H9 (cell line): Measurements from ENCODE around the gene GBE1. TPM values are rescaled to one million over a fixed set of nuclear protein-coding genes. Genes with fewer than 3 reads are reported as not detected.

ENCODE experiments used
- DNase-seq: peaks from one replicate; pipeline ENCODE4 v3.0.0-alpha.2; 2017
- H2AFZ ChIP-seq: one replicate; pipeline ENCODE4 v1.6.1; 2013; ENCODE audit warnings: mild to moderate bottlenecking, low read length, control low read depth, moderate library complexity
- H2AK5ac ChIP-seq: 2 replicates; pipeline ENCODE4 v1.6.1; 2013; ENCODE audit warnings: low read length, control low read depth, mixed read lengths; ENCODE audit not compliant: insufficient read length
- H2BK120ac ChIP-seq: one replicate; pipeline ENCODE4 v1.6.1; 2013; ENCODE audit warnings: low read depth, mild to moderate bottlenecking, low read length, control low read depth, inconsistent platforms; ENCODE audit not compliant: poor library complexity, severe bottlenecking
- H2BK12ac ChIP-seq: 2 replicates; pipeline ENCODE4 v1.6.1; 2013; ENCODE audit warnings: low read length, control low read depth, mixed read lengths, low read depth; ENCODE audit not compliant: insufficient read length
- H2BK15ac ChIP-seq: 2 replicates; pipeline ENCODE4 v1.6.1; 2013; ENCODE audit warnings: low read depth, low read length, control low read depth
- H2BK20ac ChIP-seq: one replicate; pipeline ENCODE4 v1.6.1; 2013; ENCODE audit warnings: low read depth, mild to moderate bottlenecking, low read length, control low read depth, inconsistent platforms; ENCODE audit not compliant: poor library complexity, severe bottlenecking
- H2BK5ac ChIP-seq: 2 replicates; pipeline ENCODE4 v1.6.1; 2013; ENCODE audit warnings: low read length, control low read depth, mixed read lengths; ENCODE audit not compliant: insufficient read length
- H3K14ac ChIP-seq: 2 replicates; pipeline ENCODE4 v1.6.1; 2013; ENCODE audit warnings: low read length, control low read depth; ENCODE audit not compliant: insufficient read depth
- H3K18ac ChIP-seq: 2 replicates; pipeline ENCODE4 v1.6.1; 2013; ENCODE audit warnings: low read depth, mild to moderate bottlenecking, mixed read lengths, low read length, control low read depth; ENCODE audit not compliant: insufficient read length
- H3K23ac ChIP-seq: 2 replicates; pipeline ENCODE4 v1.6.1; 2013; ENCODE audit warnings: low read length, control low read depth, mixed read lengths, low read depth; ENCODE audit not compliant: insufficient read length
- H3K23me2 ChIP-seq: 2 replicates; pipeline ENCODE4 v1.6.1; 2013; ENCODE audit warnings: low read depth, mild to moderate bottlenecking, mixed read lengths, low read length, control low read depth; ENCODE audit not compliant: insufficient read length, poor library complexity, severe bottlenecking
- H3K27ac ChIP-seq: 2 replicates; pipeline ENCODE4 v1.5.1; 2013; ENCODE audit warnings: low read length, control low read depth, mixed read lengths, low read depth; ENCODE audit not compliant: insufficient read length
- H3K27me3 ChIP-seq: 2 replicates; pipeline ENCODE4 v1.6.1; 2013; ENCODE audit warnings: low read length, control low read depth, inconsistent platforms; ENCODE audit not compliant: insufficient read depth
- H3K4ac ChIP-seq: 2 replicates; pipeline ENCODE4 v1.6.1; 2013; ENCODE audit warnings: low read depth, mild to moderate bottlenecking, control low read depth, inconsistent platforms, low read length, moderate library complexity
- H3K4me1 ChIP-seq: 2 replicates; pipeline ENCODE4 v1.6.1; 2013; ENCODE audit warnings: low read length, control low read depth, inconsistent platforms; ENCODE audit not compliant: insufficient read depth
- H3K4me2 ChIP-seq: 2 replicates; pipeline ENCODE4 v1.6.1; 2013; ENCODE audit warnings: low read length, control low read depth, mixed read lengths; ENCODE audit not compliant: insufficient read length, insufficient read depth
- H3K56ac ChIP-seq: 2 replicates; pipeline ENCODE4 v1.6.1; 2013; ENCODE audit warnings: low read depth, mild to moderate bottlenecking, mixed read lengths, low read length, control low read depth; ENCODE audit not compliant: insufficient read length
- H3K79me1 ChIP-seq: 2 replicates; pipeline ENCODE4 v1.6.1; 2013; ENCODE audit warnings: low read depth, mild to moderate bottlenecking, moderate library complexity, low read length, control low read depth, inconsistent platforms; ENCODE audit not compliant: insufficient read depth, poor library complexity, severe bottlenecking
- H3K79me2 ChIP-seq: 2 replicates; pipeline ENCODE4 v1.6.1; 2013; ENCODE audit warnings: low read length, control low read depth, inconsistent platforms; ENCODE audit not compliant: insufficient read depth
- H3K9ac ChIP-seq: 2 replicates; pipeline ENCODE4 v1.6.1; 2013; ENCODE audit warnings: low read length, control low read depth, mixed read lengths; ENCODE audit not compliant: insufficient read length; ENCODE audit errors: extremely low read depth
- H3K9me3 ChIP-seq: one replicate; pipeline ENCODE4 v1.6.1; 2013; ENCODE audit warnings: low read depth, low read length, inconsistent platforms; ENCODE audit not compliant: control insufficient read depth
- H3T11ph ChIP-seq: one replicate; pipeline ENCODE4 v1.6.1; 2013; ENCODE audit warnings: mild to moderate bottlenecking, low read length, control low read depth, inconsistent platforms
- H4K20me1 ChIP-seq: one replicate; pipeline ENCODE4 v1.6.1; 2013; ENCODE audit not compliant: control insufficient read depth, insufficient read length, insufficient read depth
- H4K5ac ChIP-seq: 2 replicates; pipeline ENCODE4 v1.6.1; 2013; ENCODE audit warnings: low read depth, mild to moderate bottlenecking, mixed read lengths, low read length, control low read depth; ENCODE audit not compliant: insufficient read length
- H4K8ac ChIP-seq: replicated peaks from 2 replicates; pipeline ENCODE4 v1.6.1; 2013; ENCODE audit warnings: low read length, control low read depth, mixed read lengths, low read depth; ENCODE audit not compliant: insufficient read length
- H4K91ac ChIP-seq: 2 replicates; pipeline ENCODE4 v1.6.1; 2013; ENCODE audit warnings: low read depth, mild to moderate bottlenecking, moderate library complexity, mixed read lengths, low read length, control low read depth; ENCODE audit not compliant: insufficient read length
- H3K27ac Mint-ChIP-seq, 3 experiments: 2 replicates in 2 of 3; 3 replicates in 1 of 3; pipeline ENCODE4 v1.8.0; 2020 to 2021; ENCODE audit warnings: mixed read lengths in 3 of 3, mild to moderate bottlenecking in 1 of 3, moderate library complexity in 1 of 3
- H3K27me3 Mint-ChIP-seq: 2 replicates; pipeline ENCODE4 v1.8.0; 2021; ENCODE audit warnings: low read depth, mild to moderate bottlenecking, moderate library complexity, mixed read lengths
- H3K36me3 Mint-ChIP-seq, 3 experiments: 2 replicates in 2 of 3; 3 replicates in 1 of 3; pipeline ENCODE4 v1.8.0; 2020 to 2021; ENCODE audit warnings: low read depth in 3 of 3, mixed read lengths in 3 of 3; ENCODE audit not compliant: insufficient read depth in 1 of 3
- H3K4me1 Mint-ChIP-seq, 2 experiments: 2 replicates each; pipeline ENCODE4 v1.8.0; 2020; ENCODE audit warnings: mixed read lengths in 2 of 2
- H3K4me3 Mint-ChIP-seq, 2 experiments: 2 replicates in 1 of 2; 3 replicates in 1 of 2; pipeline ENCODE4 v1.8.0; 2020 to 2021; ENCODE audit warnings: mild to moderate bottlenecking in 2 of 2, mixed read lengths in 2 of 2, moderate library complexity in 1 of 2
- H3K9me3 Mint-ChIP-seq, 2 experiments: 2 replicates in 1 of 2; 3 replicates in 1 of 2; pipeline ENCODE4 v1.8.0; 2020; ENCODE audit warnings: mild to moderate bottlenecking in 2 of 2, mixed read lengths in 2 of 2, moderate library complexity in 1 of 2
- WGBS: extraction: QIAGEN DNeasy Blood & Tissue Kit; methylation state at CpG from one replicate; pipeline ENCODE4 v1.1.7; 2013; ENCODE audit warnings: missing lambda C conversion rate, low lambda C conversion rate, mixed read lengths; ENCODE audit not compliant: insufficient read length; ENCODE audit errors: extremely low coverage; 5-methylcytosine and 5-hydroxymethylcytosine counted together
- total RNA-seq: library from RNA; stranded (reverse); gene quantifications from 2 replicates; pipeline ENCODE4 v1.2.1, GENCODE V29; 2021
- TF ChIP-seq, protein P1 (sequence below): fragments of 200-600 bp; sonication (generic); conservative IDR thresholded peaks from 3 replicates; pipeline ENCODE4 v1.8.0; 2021; ENCODE audit warnings: antibody characterized with exemption, mild to moderate bottlenecking

Gene GBE1
- total RNA-seq, 1 experiment from 2014 or later = 13.8 TPM

- no peak overlapping the region for H2BK20ac ChIP-seq
- no peaks in the 10 kb centered on the region for H3K9me3 Mint-ChIP-seq
- H2AK5ac ChIP-seq = no peak overlapping the region
- no peak overlapping the region for H2BK5ac ChIP-seq
- H4K5ac ChIP-seq = no peak overlapping the region
- no peak overlapping the region for H3K4me2 ChIP-seq
- H4K91ac ChIP-seq = no peak overlapping the region
- no peaks in the 10 kb centered on the region for H3K23me2 ChIP-seq
- no peak overlapping the region for H2BK15ac ChIP-seq
- H3K9ac ChIP-seq = no peak overlapping the region
- no peaks in the 10 kb centered on the region for H3K27me3 Mint-ChIP-seq
- no peak overlapping the region for H2BK12ac ChIP-seq
- H3K27ac Mint-ChIP-seq = no peak overlapping the region
- peaks cover 17% of the 10 kb centered on the region in 2 experiments for H3K4me1 Mint-ChIP-seq
- no peak for DNase-seq
- no peaks in the 10 kb centered on the region for H3K27me3 ChIP-seq
- no peak overlapping the region for H2BK120ac ChIP-seq
- no peak overlapping the region for H3K27ac ChIP-seq
- no peaks in the 10 kb centered on the region for H3K79me1 ChIP-seq
- H3K9me3 ChIP-seq = no peaks in the 10 kb centered on the region
- H3K56ac ChIP-seq = no peak overlapping the region
- no peak overlapping the region for H3K4me3 Mint-ChIP-seq
- H3K18ac ChIP-seq = no peak overlapping the region
- H3K4ac ChIP-seq = no peak overlapping the region
- H3K14ac ChIP-seq = no peak overlapping the region
- no peak overlapping the region for H2AFZ ChIP-seq
- H3K79me2 ChIP-seq = no peaks in the 10 kb centered on the region
- no peaks in the 10 kb centered on the region for H4K20me1 ChIP-seq
- H4K8ac ChIP-seq = no peak overlapping the region
- peaks cover 8% of the 10 kb centered on the region; the same call in 1 of the 2 replicates for H3K4me1 ChIP-seq
- TF ChIP-seq, protein P1, sequence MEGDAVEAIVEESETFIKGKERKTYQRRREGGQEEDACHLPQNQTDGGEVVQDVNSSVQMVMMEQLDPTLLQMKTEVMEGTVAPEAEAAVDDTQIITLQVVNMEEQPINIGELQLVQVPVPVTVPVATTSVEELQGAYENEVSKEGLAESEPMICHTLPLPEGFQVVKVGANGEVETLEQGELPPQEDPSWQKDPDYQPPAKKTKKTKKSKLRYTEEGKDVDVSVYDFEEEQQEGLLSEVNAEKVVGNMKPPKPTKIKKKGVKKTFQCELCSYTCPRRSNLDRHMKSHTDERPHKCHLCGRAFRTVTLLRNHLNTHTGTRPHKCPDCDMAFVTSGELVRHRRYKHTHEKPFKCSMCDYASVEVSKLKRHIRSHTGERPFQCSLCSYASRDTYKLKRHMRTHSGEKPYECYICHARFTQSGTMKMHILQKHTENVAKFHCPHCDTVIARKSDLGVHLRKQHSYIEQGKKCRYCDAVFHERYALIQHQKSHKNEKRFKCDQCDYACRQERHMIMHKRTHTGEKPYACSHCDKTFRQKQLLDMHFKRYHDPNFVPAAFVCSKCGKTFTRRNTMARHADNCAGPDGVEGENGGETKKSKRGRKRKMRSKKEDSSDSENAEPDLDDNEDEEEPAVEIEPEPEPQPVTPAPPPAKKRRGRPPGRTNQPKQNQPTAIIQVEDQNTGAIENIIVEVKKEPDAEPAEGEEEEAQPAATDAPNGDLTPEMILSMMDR = no peak
- H3T11ph ChIP-seq = no peak overlapping the region
- WGBS = 100% methylated on average over 3 of the region's 5 CpGs
- H3K36me3 Mint-ChIP-seq = no peaks in the 10 kb centered on the region
- H3K23ac ChIP-seq = no peak overlapping the region
Observed at GRCh38 chr3:81621277-81621676, 140.2 kb downstream of the GBE1 start.
